Stimulated activated memory B cell treated with anti-CD40 and anti-IgM and Interleukin-4, amounts not matched to agents 10 μg/mL and 1 μg/mL and 100 μg/mL, for 72 hours (primary cell): Measurements from ENCODE around the gene PARD3B.

Source experiments
- ATAC-seq: fragments of 150-1000 bp; cut with Tn5 transposase; 2 replicates; pipeline ENCODE4 v1.10.0; 2021
- H3K27ac Mint-ChIP-seq: one replicate; pipeline ENCODE4 v1.8.0; 2022; ENCODE audit warnings: mild to moderate bottlenecking, mixed read lengths
- H3K27me3 Mint-ChIP-seq: one replicate; pipeline ENCODE4 v1.8.0; 2022; ENCODE audit warnings: mixed read lengths
- H3K36me3 Mint-ChIP-seq: one replicate; pipeline ENCODE4 v1.8.0; 2022; ENCODE audit warnings: mixed read lengths
- H3K4me1 Mint-ChIP-seq: one replicate; pipeline ENCODE4 v1.8.0; 2022; ENCODE audit warnings: mixed read lengths
- H3K4me3 Mint-ChIP-seq: one replicate; pipeline ENCODE4 v1.8.0; 2022; ENCODE audit warnings: mild to moderate bottlenecking, moderate library complexity, mixed read lengths
- H3K9me3 Mint-ChIP-seq: one replicate; pipeline ENCODE4 v1.8.0; 2022; ENCODE audit warnings: mixed read lengths

The PARD3B gene

GRCh38 chr2:205022841-205023240, 477.6 kb downstream of the PARD3B start:
- H3K4me3 Mint-ChIP-seq, result no peak overlapping the region
- H3K27me3 Mint-ChIP-seq, result no peaks in the 10 kb centered on the region
- no peaks in the 10 kb centered on the region for H3K4me1 Mint-ChIP-seq
- H3K27ac Mint-ChIP-seq, result no peak overlapping the region
- H3K36me3 Mint-ChIP-seq, result no peaks in the 10 kb centered on the region
- ATAC-seq, result no peak
- H3K9me3 Mint-ChIP-seq, result no peaks in the 10 kb centered on the region

- Mint-ChIP-seq H3K4me3 (no peak overlapping the region), H3K27me3 (no peaks in the 10 kb centered on the region), H3K9me3 (no peaks in the 10 kb centered on the region), H3K4me1 (no peaks in the 10 kb centered on the region), H3K36me3 (no peaks in the 10 kb centered on the region), H3K27ac (no peak overlapping the region)
- ATAC-seq, result no peak
These were observed 479.7 kb downstream of the PARD3B start for GRCh38 chr2:205024822-205025518.

- ATAC-seq, result no peak
- H3K27ac Mint-ChIP-seq, result no peak overlapping the region
- no peak overlapping the region for H3K4me3 Mint-ChIP-seq
- H3K4me1 Mint-ChIP-seq, result no peaks in the 10 kb centered on the region
- no peaks in the 10 kb centered on the region for H3K36me3 Mint-ChIP-seq
- no peaks in the 10 kb centered on the region for H3K27me3 Mint-ChIP-seq
- H3K9me3 Mint-ChIP-seq, result no peaks in the 10 kb centered on the region
These were observed 480.4 kb downstream of the PARD3B start for GRCh38 chr2:205025580-205026240.

- H3K4me1 Mint-ChIP-seq, result no peaks in the 10 kb centered on the region
- H3K27me3 Mint-ChIP-seq, result no peaks in the 10 kb centered on the region
- no peaks in the 10 kb centered on the region for H3K36me3 Mint-ChIP-seq
- H3K9me3 Mint-ChIP-seq, result no peaks in the 10 kb centered on the region
- ATAC-seq, result no peak
- no peak overlapping the region for H3K4me3 Mint-ChIP-seq
- H3K27ac Mint-ChIP-seq, result no peak overlapping the region
These were observed 485.4 kb downstream of the PARD3B start for GRCh38 chr2:205030695-205031094.

GRCh38 chr2:205032093-205032551, 486.8 kb downstream of the PARD3B start:
- H3K27ac Mint-ChIP-seq, result no peak overlapping the region
- no peak overlapping the region for H3K4me3 Mint-ChIP-seq
- no peaks in the 10 kb centered on the region for H3K36me3 Mint-ChIP-seq
- ATAC-seq, result no peak
- H3K27me3 Mint-ChIP-seq, result no peaks in the 10 kb centered on the region
- H3K4me1 Mint-ChIP-seq, result no peaks in the 10 kb centered on the region
- H3K9me3 Mint-ChIP-seq, result no peaks in the 10 kb centered on the region

- Mint-ChIP-seq H3K4me3 (no peak overlapping the region), H3K27ac (no peak overlapping the region), H3K36me3 (no peaks in the 10 kb centered on the region), H3K4me1 (no peaks in the 10 kb centered on the region), H3K27me3 (no peaks in the 10 kb centered on the region), H3K9me3 (no peaks in the 10 kb centered on the region)
- no peak for ATAC-seq
These were observed 488.2 kb downstream of the PARD3B start for GRCh38 chr2:205033431-205033830.

GRCh38 chr2:205034034-205034433, 488.8 kb downstream of the PARD3B start:
- ATAC-seq, result no peak
- H3K4me3 Mint-ChIP-seq, result no peak overlapping the region
- H3K27ac Mint-ChIP-seq, result no peak overlapping the region
- H3K9me3 Mint-ChIP-seq, result no peaks in the 10 kb centered on the region
- H3K27me3 Mint-ChIP-seq, result no peaks in the 10 kb centered on the region
- no peaks in the 10 kb centered on the region for H3K36me3 Mint-ChIP-seq
- no peaks in the 10 kb centered on the region for H3K4me1 Mint-ChIP-seq

GRCh38 chr2:205040323-205040722, 495.0 kb downstream of the PARD3B start:
- H3K9me3 Mint-ChIP-seq, result no peaks in the 10 kb centered on the region
- no peaks in the 10 kb centered on the region for H3K36me3 Mint-ChIP-seq
- H3K27me3 Mint-ChIP-seq, result no peaks in the 10 kb centered on the region
- no peak overlapping the region for H3K4me3 Mint-ChIP-seq
- H3K27ac Mint-ChIP-seq, result no peak overlapping the region
- H3K4me1 Mint-ChIP-seq, result no peaks in the 10 kb centered on the region
- ATAC-seq, result no peak

- Mint-ChIP-seq H3K4me3 (no peak overlapping the region), H3K27me3 (no peaks in the 10 kb centered on the region), H3K9me3 (no peaks in the 10 kb centered on the region), H3K4me1 (no peaks in the 10 kb centered on the region), H3K36me3 (no peaks in the 10 kb centered on the region), H3K27ac (no peak overlapping the region)
- no peak for ATAC-seq
These were observed 496.3 kb downstream of the PARD3B start for GRCh38 chr2:205041472-205042130.

GRCh38 chr2:205043285-205043684, 498.0 kb downstream of the PARD3B start:
- Mint-ChIP-seq H3K36me3 (no peaks in the 10 kb centered on the region), H3K27ac (no peak overlapping the region), H3K4me1 (no peaks in the 10 kb centered on the region), H3K9me3 (no peaks in the 10 kb centered on the region), H3K27me3 (no peaks in the 10 kb centered on the region), H3K4me3 (no peak overlapping the region)
- ATAC-seq, result no peak

- Mint-ChIP-seq H3K27me3 (no peaks in the 10 kb centered on the region), H3K4me1 (no peaks in the 10 kb centered on the region), H3K27ac (no peak overlapping the region), H3K36me3 (no peaks in the 10 kb centered on the region), H3K4me3 (no peak overlapping the region), H3K9me3 (peaks cover 6% of the 10 kb centered on the region)
- ATAC-seq, result no peak
These were observed 500.4 kb downstream of the PARD3B start for GRCh38 chr2:205045706-205046105.

GRCh38 chr2:205047273-205047839, 502.1 kb downstream of the PARD3B start:
- Mint-ChIP-seq H3K4me3 (no peak overlapping the region), H3K36me3 (no peaks in the 10 kb centered on the region), H3K4me1 (no peaks in the 10 kb centered on the region), H3K27ac (no peak overlapping the region), H3K27me3 (no peaks in the 10 kb centered on the region), H3K9me3 (peaks cover 6% of the 10 kb centered on the region)
- no peak for ATAC-seq

- Mint-ChIP-seq H3K27me3 (no peaks in the 10 kb centered on the region), H3K9me3 (peaks cover 6% of the 10 kb centered on the region), H3K27ac (no peak overlapping the region), H3K4me1 (no peaks in the 10 kb centered on the region), H3K4me3 (no peak overlapping the region), H3K36me3 (no peaks in the 10 kb centered on the region)
- ATAC-seq, result no peak
These were observed 506.1 kb downstream of the PARD3B start for GRCh38 chr2:205051417-205051816.

- no peak for ATAC-seq
- peaks cover 6% of the 10 kb centered on the region for H3K9me3 Mint-ChIP-seq
- no peaks in the 10 kb centered on the region for H3K36me3 Mint-ChIP-seq
- no peak overlapping the region for H3K4me3 Mint-ChIP-seq
- no peaks in the 10 kb centered on the region for H3K4me1 Mint-ChIP-seq
- H3K27me3 Mint-ChIP-seq, result no peaks in the 10 kb centered on the region
- H3K27ac Mint-ChIP-seq, result no peak overlapping the region
These were observed 507.5 kb downstream of the PARD3B start for GRCh38 chr2:205052781-205053180.

- Mint-ChIP-seq H3K4me1 (no peaks in the 10 kb centered on the region), H3K36me3 (no peaks in the 10 kb centered on the region), H3K4me3 (no peak overlapping the region), H3K27me3 (no peaks in the 10 kb centered on the region), H3K9me3 (peaks cover 6% of the 10 kb centered on the region), H3K27ac (no peak overlapping the region)
- ATAC-seq, result no peak
These were observed 508.6 kb downstream of the PARD3B start for GRCh38 chr2:205053827-205054410.
